ENCODE measurements around the gene FLT3LG.

Gene FLT3LG

GRCh38 chr19:49487277-49488045, 13.4 kb downstream of the FLT3LG start, which contains the start of gene RPL13A:
Gene RPL13A, plus strand, starts transcription at chr19:49487608. Its CDS starts 22 bp downstream, at chr19:49487630.
- peak within 1 kb of the TSS; percentile 86 for H3K4me3 ChIP-seq (ENCODE audit: low read depth, low read length)
- in situ Hi-C loops (cut with HindIII; ENCODE audit: low sequenced_read_pairs) = no loop called here
- TF ChIP-seq CTCF (IDR thresholded peaks at IDR 0.05; ENCODE audit: low read depth, low read length) = no peak
- peak; percentile 100 for DNase-seq (ENCODE audit: low read depth, low spot score)

- in situ Hi-C loops (cut with HindIII; ENCODE audit: low sequenced_read_pairs) = no loop called here
Measured at GRCh38 chr19:49488046-49488862, 14.2 kb downstream of the FLT3LG start.

GRCh38 chr19:49488863-49489537, 15.0 kb downstream of the FLT3LG start:
- DNase-seq (ENCODE audit: low read depth, low spot score) = no peak
- in situ Hi-C loops (cut with HindIII; ENCODE audit: low sequenced_read_pairs) = no loop called here
- no peak for TF ChIP-seq CTCF (IDR thresholded peaks at IDR 0.05; ENCODE audit: low read depth, low read length)
- H3K4me3 ChIP-seq (ENCODE audit: low read depth, low read length) = peak overlapping the region; percentile 86

More at GRCh38 chr19:49488046-49488862, 14.2 kb downstream of the FLT3LG start:
- H3K4me3 ChIP-seq (ENCODE audit: low read depth, low read length) = peak overlapping the region; percentile 86
- no peak for TF ChIP-seq CTCF (IDR thresholded peaks at IDR 0.05; ENCODE audit: low read depth, low read length)
- no peak for DNase-seq (ENCODE audit: low read depth, low spot score)

- in situ Hi-C loops (cut with HindIII; ENCODE audit: low sequenced_read_pairs) = no loop called here
- TF ChIP-seq CTCF (IDR thresholded peaks at IDR 0.05; ENCODE audit: low read depth, low read length) = no peak
- peak overlapping the region; percentile 86 for H3K4me3 ChIP-seq (ENCODE audit: low read depth, low read length)
- no peak for DNase-seq (ENCODE audit: low read depth, low spot score)
Measured at GRCh38 chr19:49489601-49490167, 15.7 kb downstream of the FLT3LG start.

GRCh38 chr19:49490287-49491029, 16.4 kb downstream of the FLT3LG start:
- DNase-seq (ENCODE audit: low read depth, low spot score) = no peak
- no peak overlapping the region for H3K4me3 ChIP-seq (ENCODE audit: low read depth, low read length)
- in situ Hi-C loops (cut with HindIII; ENCODE audit: low sequenced_read_pairs) = no loop called here
- TF ChIP-seq CTCF (IDR thresholded peaks at IDR 0.05; ENCODE audit: low read depth, low read length) = no peak
